Calu3 (cell line): ENCODE results near the gene GOLGA6L2. TPM values are rescaled to one million over a fixed set of nuclear protein-coding genes. Genes with fewer than 3 reads are reported as not detected.

Experiments
- BruUV-seq: library from RNA; stranded (reverse); fragments of 400-500 nt; replicated peaks from 2 replicates; lab custom pipeline; 2021; lab: Mats Ljungman, UMichigan
- CTCF ChIA-PET: fragments of 300-600 bp; sonication (Branson Sonifier 250); formaldehyde crosslinking; loops from one replicate; lab custom pipeline; 2022; ENCODE audit warnings: antibody characterized with exemption; lab: Charles Lee
- DNase-seq: peaks from one replicate; pipeline ENCODE4 v3.0.0; 2022
- H3K27ac Mint-ChIP-seq: one replicate; pipeline ENCODE4 v1.8.0; 2022; ENCODE audit warnings: mixed read lengths; ENCODE audit not compliant: unreplicated experiment
- H3K27me3 Mint-ChIP-seq: one replicate; pipeline ENCODE4 v1.8.0; 2022; ENCODE audit warnings: mixed read lengths; ENCODE audit not compliant: unreplicated experiment
- H3K36me3 Mint-ChIP-seq: one replicate; pipeline ENCODE4 v1.8.0; 2022; ENCODE audit warnings: mild to moderate bottlenecking, moderate library complexity, mixed read lengths; ENCODE audit not compliant: insufficient read depth, unreplicated experiment
- H3K4me1 Mint-ChIP-seq: one replicate; pipeline ENCODE4 v1.8.0; 2022; ENCODE audit warnings: mild to moderate bottlenecking, low read depth, mixed read lengths; ENCODE audit not compliant: unreplicated experiment
- H3K4me3 Mint-ChIP-seq: one replicate; pipeline ENCODE4 v1.8.0; 2022; ENCODE audit warnings: mild to moderate bottlenecking, low read depth, moderate library complexity, mixed read lengths; ENCODE audit not compliant: unreplicated experiment
- H3K9me3 Mint-ChIP-seq: one replicate; pipeline ENCODE4 v1.8.0; 2022; ENCODE audit warnings: low read depth, mixed read lengths; ENCODE audit not compliant: unreplicated experiment
- intact Hi-C: fragments of 100-400 bp; cut with micrococcal nuclease; formaldehyde crosslinking; loops from one replicate; pipeline ENCODE4 v1.10.0; 2022; ENCODE audit not compliant: unreplicated experiment
- total RNA-seq: library from RNA; stranded (reverse); gene quantifications from 2 replicates; pipeline ENCODE4 v1.2.3, GENCODE V29; 2022
- TF ChIP-seq, protein P1 (sequence below): fragments of 200-600 bp; IDR thresholded peaks from one replicate; pipeline ENCODE4 v1.8.0; 2022; ENCODE audit warnings: antibody characterized with exemption; ENCODE audit not compliant: unreplicated experiment

Gene GOLGA6L2
- total RNA-seq, 1 experiment from 2014 or later = not detected

DNA sequence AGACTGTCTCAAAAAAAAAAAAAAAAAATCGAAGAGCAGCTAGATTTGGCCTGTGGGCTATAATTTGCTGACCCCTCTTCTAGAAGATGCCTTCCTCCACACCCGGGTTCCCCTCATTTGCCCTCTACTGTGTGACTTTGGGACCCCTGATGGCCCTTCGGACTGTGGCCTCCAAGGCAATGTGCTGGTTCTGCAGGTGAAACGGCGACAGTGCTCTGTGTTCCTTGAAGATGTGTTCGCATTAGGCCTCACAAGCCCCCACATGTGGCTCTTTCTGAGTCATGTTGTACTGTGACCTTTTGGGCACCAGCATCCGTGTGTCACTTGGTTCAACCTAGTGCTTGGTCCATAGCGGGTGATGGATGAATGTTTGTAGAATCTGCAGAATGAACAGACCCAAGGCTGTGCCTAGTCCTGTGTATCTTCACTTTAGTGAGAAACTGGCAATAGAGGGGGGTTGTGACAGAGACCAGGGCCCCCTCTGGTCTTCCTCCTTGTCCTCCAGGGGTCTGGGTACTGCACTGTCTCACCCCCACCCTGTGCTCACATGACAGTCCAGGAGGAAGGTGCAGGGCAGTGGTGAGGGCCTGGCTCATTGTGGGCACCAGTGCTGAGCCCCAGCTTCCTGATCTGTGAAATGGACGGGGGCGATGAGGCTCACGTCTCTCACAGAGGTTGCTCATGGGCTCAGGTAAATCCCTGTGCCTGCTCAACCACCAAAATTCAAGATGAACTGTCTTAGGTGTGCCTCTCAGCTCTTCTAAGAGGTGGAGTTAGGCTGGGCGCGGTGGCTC lies 22.7 kb downstream of the GOLGA6L2 start:
- no peaks in the 10 kb centered on the region for H3K4me1 Mint-ChIP-seq
- no TSS peak for BruUV-seq
- H3K27ac Mint-ChIP-seq = no peak overlapping the region
- H3K4me3 Mint-ChIP-seq = no peak overlapping the region
- TF ChIP-seq, protein P1, sequence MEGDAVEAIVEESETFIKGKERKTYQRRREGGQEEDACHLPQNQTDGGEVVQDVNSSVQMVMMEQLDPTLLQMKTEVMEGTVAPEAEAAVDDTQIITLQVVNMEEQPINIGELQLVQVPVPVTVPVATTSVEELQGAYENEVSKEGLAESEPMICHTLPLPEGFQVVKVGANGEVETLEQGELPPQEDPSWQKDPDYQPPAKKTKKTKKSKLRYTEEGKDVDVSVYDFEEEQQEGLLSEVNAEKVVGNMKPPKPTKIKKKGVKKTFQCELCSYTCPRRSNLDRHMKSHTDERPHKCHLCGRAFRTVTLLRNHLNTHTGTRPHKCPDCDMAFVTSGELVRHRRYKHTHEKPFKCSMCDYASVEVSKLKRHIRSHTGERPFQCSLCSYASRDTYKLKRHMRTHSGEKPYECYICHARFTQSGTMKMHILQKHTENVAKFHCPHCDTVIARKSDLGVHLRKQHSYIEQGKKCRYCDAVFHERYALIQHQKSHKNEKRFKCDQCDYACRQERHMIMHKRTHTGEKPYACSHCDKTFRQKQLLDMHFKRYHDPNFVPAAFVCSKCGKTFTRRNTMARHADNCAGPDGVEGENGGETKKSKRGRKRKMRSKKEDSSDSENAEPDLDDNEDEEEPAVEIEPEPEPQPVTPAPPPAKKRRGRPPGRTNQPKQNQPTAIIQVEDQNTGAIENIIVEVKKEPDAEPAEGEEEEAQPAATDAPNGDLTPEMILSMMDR = no peak
- CTCF ChIA-PET = no interaction called here
- DNase-seq = no peak
- intact Hi-C loops = no loop called here
- H3K36me3 Mint-ChIP-seq = no peaks in the 10 kb centered on the region
- H3K27me3 Mint-ChIP-seq = no peaks in the 10 kb centered on the region
- H3K9me3 Mint-ChIP-seq = no peaks in the 10 kb centered on the region

DNA sequence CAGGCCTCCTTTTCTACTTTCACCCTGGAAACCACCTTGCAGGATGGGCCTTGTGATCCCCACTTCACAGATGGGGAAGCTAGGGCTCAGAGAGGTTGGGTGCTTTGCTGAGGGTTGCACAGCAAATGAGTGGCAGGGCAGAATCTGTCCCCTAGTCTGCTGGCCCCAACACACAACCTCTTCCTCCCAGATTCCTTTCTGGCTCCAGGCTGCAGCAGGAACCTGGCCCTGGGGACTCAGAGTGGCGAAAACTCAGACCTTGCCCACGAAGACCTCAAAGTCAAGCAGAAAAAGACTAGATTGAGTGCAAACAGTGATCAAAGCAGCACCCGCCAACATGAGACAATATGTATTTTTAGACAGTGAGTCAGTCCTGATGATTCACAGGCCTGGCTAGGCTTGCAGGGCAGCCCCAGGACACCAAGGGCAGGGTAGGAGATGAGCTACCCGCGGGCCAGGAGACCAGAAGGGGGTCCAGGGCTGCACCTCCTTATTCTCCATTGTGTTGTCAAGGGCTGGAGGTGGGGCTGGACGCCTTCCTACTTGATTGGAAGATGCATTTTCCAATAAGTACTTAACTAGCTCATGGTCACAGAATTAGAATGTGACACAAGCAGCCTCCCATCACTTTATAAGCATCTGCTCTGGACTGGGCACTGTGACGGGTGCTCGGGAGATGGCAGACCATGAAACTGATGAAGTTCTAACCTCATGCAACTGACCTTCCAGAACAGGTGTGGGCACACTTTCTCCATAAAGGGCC lies 23.9 kb downstream of the GOLGA6L2 start:
- no TSS peak for BruUV-seq
- no peak overlapping the region for H3K4me3 Mint-ChIP-seq
- no peaks in the 10 kb centered on the region for H3K4me1 Mint-ChIP-seq
- intact Hi-C loops = no loop called here
- CTCF ChIA-PET = no interaction called here
- DNase-seq = no peak
- no peaks in the 10 kb centered on the region for H3K9me3 Mint-ChIP-seq
- TF ChIP-seq, protein P1 = no peak
- no peaks in the 10 kb centered on the region for H3K27me3 Mint-ChIP-seq
- no peaks in the 10 kb centered on the region for H3K36me3 Mint-ChIP-seq
- no peak overlapping the region for H3K27ac Mint-ChIP-seq

DNA sequence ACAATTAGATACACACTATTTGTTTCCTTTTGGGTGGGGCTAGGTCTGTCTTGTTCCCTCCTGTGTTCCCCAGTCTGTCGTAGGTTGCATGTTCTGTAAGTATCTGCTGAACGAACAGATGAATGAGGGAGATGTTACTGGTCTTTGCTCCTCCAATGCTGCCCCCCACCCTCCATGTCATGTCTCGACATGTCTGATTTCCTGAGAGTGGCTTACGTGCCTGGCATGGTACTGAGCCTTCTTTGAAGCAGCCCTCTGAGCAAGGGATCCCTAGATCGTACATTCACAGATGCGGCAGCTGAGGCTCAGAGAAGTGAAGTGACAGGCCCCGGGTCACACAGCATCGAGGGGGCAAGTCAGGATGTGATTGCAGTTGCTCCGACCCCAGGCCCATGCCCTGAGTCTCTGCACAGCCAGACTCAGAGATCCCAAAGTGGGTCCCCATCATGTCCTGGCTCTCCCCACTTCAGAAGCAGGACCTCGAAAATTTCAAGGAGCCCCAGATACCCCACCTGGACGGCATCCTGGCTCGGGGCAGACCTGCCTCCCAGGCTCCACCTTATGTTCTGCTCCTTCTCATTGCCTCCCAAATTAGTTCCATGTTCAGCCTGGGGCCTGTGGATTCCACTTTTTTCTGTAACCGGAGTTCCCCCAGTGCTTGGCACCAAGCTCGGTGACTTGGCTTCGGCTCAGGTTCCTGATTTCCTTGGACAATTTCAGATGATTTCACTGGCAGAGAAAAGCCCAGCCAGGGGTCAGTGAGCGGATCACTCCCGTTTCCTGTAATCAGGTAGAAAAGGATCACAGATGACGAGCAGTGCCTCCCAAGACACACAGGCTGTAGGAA lies 24.7 kb downstream of the GOLGA6L2 start:
- no peak for DNase-seq
- intact Hi-C loops = no loop called here
- Mint-ChIP-seq H3K9me3 (no peaks in the 10 kb centered on the region), H3K27me3 (no peaks in the 10 kb centered on the region), H3K4me1 (no peaks in the 10 kb centered on the region), H3K27ac (no peak overlapping the region), H3K36me3 (no peaks in the 10 kb centered on the region), H3K4me3 (no peak overlapping the region)
- TF ChIP-seq, protein P1 = no peak
- no TSS peak for BruUV-seq
- CTCF ChIA-PET = no interaction called here

DNA sequence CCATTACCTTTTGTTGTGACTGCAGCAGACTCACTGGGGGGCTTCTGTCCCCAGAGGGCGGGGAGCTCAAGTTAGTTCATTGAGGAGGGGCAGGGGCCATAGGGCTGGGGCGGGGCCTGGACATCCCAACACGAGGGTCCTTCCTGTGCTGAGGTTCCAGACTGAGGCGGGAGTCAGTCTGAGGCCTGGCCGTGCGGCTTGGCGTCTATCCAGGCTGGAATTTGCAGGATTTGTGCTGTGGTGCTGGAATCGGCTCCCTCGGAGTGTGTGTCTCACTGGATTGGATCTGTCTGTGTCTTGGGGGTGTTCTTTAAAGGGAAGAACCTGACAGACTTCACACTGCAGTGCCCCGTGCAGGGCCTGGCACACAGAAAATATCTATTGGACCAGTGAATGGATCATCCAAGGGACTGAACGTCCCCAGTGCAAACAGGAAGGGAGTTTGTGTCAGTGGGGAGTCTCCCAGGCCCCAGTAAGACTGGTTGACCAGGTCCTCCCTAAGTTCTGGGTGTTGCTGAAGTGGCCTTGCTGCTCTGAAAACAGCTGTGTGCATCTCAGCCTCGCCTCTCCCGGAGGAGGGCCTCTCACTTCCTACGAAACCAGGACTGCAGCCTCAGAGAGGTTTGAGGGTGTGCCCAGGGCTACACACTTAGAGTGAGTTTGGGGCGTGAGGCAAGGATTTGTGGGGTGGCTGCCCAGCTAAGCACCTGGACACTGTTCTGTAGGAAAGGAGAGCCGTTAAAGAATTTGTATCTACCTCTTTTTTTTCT lies 26.1 kb downstream of the GOLGA6L2 start:
- no peak for DNase-seq
- H3K27me3 Mint-ChIP-seq = no peaks in the 10 kb centered on the region
- no peaks in the 10 kb centered on the region for H3K9me3 Mint-ChIP-seq
- BruUV-seq = no TSS peak
- intact Hi-C loops = no loop called here
- H3K4me1 Mint-ChIP-seq = no peaks in the 10 kb centered on the region
- TF ChIP-seq, protein P1 = no peak
- H3K4me3 Mint-ChIP-seq = no peak overlapping the region
- H3K36me3 Mint-ChIP-seq = no peaks in the 10 kb centered on the region
- no peak overlapping the region for H3K27ac Mint-ChIP-seq
- CTCF ChIA-PET = no interaction called here
